Suppressor macrophage treated with lipopolysaccharide for 4 hours (primary cell): ENCODE measurements around the gene NLGN4Y.

Experiments
- DNase-seq: peaks from one replicate; pipeline ENCODE4 v3.0.0-alpha.2; 2020

Gene NLGN4Y

DNA sequence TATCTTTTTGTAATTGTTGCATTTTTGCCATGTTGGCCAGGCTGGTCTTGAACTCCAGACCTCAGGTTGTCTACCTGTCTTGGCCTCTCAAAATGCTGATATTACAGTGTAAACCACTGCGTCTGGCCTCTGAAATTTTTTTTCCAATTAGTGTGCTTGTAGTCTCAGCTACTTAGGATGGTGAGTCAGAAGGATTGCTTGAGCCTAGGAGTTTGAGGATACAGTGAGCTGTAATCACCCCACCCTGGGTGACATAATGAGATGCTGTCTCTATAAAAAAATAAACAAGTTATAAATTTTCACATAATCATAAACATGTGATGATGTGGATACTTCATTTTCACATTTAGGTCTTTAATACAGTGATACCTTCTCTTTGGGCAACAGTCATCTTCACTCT is 154.9 kb downstream of the NLGN4Y start:
- DNase-seq = no peak

DNA sequence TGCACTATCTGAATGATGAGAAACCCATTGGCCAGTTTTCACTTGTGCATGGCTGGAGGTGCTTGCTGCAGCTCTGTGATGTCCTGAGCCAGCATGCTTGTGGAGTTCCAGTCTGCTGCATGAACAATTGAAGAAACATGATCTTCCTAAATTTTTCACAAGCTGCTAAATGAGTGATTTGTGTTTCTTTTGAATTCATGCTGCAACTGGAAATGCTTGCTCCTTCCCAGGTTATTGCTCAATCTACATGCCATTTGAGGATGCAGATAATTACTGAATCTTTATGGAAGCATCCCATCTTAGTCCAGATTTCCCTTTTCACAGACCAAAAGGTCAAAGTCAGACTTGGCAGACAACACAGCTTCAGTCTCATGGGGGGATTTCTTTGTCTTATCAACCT is 170.2 kb downstream of the NLGN4Y start:
- no peak for DNase-seq

DNA sequence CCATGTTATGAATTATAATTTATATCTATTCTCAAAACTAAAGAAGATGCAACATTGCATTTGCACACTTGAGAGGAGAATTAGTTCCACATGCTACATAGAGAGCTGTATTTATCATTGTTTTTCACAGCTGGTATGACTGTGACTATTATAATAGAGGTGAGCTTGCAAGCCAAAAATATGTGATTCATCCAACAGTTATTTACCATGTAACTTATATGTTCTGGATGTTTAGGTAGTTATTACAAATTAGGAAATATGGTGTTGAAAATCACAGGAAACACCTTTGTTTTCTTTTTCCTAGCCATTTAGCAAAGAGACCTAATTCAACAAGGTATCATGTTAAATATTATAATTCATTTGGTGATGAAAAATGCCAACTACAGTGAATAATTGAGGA is 183.8 kb downstream of the NLGN4Y start:
- DNase-seq = no peak

DNA sequence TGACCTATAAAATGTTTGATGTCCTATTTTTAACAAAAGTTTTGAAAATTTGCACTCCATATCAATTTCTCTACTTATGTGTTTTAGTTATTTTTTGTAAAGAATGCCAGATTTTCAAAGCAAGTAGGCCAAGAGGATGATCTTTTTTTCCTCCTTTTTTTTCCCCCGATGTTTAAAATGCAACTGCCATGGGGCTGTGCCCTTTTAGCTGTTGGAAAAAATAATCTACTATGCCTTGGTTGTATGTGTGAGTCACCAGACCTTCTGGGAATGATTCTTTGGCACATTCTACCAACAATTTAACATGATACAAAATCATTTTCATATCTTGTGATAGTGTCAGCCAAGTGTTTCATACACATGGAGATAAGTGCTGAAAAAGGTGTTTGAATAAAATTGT is 217.3 kb downstream of the NLGN4Y start:
- DNase-seq = no peak

DNA sequence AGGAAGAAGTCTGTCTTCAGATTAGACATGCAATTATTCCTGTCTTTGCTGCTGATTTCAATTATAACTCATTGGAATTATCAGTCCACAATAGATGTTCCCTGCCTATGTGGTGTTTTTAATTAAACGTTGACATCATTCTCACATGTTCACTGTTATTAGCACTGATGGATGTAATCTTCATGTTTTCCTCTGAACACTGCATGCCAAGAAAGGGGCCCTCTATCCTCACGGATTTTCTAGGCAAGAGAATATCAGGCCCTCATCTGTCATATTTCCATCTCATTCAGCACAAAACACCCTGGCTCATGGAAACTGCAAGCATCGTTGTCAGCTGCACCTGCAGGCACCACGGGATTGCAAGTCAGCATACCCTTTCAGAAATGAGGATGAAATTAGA is 224.0 kb downstream of the NLGN4Y start:
- DNase-seq = no peak

DNA sequence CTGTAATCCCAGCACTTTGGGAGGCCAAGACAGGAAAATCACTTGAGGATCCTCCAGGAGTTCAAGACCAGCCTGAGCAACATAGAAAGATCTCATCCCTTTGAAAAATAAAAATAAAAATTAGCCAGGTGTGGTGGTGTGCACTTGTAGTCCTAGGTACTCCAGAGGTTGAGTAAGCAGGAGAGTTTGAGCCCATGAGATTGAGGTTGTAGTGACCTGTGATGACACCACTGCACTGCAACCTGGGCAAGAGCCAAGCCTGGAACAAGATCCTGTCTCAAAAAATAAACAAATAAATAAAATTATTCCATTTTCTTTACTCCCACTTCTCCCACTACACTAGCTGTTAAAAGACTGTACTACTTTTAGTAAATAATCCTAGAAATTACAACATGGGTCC is 231.2 kb downstream of the NLGN4Y start:
- no peak for DNase-seq

DNA sequence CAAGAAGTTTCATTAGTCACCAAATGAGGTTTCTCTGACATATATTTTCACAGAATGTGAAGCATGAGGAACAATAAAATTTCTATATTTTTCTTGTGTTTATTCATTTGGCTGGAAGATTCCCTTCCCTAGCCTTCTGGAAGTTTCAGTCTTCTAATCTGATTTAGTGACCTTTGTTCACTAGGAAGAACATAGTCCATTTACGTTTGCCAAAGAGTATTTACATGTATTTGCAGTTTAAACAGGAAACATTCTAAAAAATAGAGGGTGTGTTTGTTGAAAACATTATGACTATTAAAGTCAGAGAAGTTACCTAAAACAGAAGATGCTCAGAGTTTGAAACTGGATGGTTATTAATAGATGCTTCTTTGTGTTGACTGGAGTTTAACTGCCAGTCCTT is 238.6 kb downstream of the NLGN4Y start:
- no peak for DNase-seq

DNA sequence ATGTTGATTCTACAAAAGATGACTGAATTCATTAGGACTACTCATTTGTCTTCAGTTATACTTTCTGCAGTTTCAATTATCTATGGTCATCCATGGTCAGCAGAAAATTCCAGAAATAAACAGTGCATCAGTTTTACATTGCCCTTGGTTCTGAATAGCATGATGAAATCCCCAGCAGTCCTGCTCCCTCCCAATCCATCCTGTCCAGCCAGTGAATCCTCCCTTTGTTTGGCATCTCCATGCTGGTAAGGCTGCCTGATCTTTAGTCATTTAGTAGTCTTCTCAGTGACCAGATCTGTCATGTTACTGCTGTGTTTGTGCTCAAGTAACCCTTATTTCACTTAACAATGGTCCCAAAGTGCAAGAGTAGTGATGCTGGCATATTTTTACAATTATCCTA is 239.3 kb downstream of the NLGN4Y start:
- no peak for DNase-seq

DNA sequence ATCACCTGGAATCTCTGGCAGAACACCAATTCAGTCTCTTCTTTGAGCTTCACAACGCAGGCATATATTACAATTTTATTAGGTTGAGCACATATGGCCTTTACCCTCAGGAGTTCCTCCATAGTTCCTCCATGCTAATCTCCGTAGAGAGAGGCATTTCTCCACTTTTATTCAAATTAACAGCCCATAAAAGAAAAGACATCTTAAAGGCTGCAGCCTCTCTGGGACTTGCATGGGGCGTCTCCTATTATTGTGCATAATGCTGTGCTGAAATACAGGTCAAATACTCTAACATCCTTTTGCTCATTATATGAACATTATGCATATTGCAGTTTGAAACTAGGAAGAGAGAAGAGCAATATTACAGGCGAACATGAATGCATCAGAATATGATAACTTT is 253.9 kb downstream of the NLGN4Y start:
- DNase-seq = no peak

DNA sequence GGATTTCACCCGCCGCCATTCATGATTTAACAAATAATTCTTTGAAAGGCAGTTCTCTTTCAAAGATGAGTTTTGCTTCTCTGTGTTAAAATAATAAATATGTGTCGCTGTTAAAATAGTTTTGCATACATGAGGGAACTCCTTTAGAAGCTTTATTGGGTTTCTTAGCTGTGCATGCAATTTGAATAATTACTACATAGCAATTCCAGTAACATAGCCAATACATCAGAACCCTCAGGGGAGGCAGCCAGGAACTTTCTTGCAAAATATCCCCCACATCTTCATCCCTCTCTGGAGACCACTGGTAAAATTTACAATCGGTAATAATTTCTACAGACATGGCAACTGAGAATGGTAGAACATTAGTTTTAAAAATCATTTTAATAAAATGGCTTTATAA is 268.8 kb downstream of the NLGN4Y start:
- no peak for DNase-seq

DNA sequence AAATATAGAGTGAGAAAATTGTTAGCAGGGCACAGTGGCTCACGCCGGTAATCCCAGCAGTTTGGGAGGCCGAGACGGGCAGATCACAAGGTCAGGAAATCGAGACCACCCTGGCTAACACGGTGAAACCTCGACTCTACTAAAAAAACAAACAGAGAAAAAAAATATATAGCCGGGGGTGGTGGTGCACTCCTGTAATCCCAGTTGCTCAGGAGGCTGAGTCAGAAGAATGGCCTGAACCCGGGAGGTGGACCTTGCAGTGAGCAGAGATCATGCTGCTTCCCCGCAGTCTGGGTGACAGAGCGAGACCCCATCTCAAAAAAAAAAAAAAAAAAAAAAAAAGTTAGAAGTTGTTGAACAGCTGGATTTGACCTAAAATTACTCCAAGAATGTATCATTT is 269.3 kb downstream of the NLGN4Y start:
- no peak for DNase-seq

DNA sequence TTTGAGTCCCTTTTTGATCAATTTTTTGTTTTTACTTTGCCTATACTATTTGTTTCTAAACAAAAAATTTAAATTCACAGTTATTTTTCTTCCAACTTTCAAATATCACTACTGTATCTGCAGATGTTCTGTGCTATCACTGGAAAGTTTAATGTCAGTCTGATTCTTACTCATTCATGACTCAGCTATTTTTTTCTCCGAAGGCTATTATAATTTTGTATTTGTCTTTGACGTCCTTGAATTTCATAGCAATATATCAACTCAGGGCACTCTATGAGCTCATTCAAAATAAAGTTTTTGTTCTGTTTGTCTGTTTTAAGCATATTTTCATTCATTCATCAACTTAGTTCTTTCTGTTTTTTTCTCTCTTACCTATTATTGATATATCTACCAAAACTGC is 273.7 kb downstream of the NLGN4Y start:
- DNase-seq = no peak

DNA sequence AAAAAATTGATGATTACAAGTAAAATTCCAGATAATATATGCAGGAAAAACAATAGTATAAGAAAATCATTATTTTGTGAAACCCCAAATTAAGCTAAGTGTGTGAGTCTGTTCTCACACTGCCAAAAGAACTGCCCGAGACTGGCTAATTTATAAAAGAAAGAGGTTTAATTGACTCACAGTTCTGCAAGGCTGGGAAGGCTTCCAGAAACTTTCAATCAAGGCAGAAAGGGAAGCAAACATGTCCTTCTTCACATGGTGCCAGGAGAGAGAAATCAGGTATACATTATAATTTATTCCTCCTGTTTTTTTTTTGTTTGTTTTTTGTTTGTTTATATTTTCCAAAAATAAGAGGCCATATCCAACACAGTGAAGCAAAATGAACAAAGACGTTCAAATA is 276.8 kb downstream of the NLGN4Y start:
- no peak for DNase-seq

DNA sequence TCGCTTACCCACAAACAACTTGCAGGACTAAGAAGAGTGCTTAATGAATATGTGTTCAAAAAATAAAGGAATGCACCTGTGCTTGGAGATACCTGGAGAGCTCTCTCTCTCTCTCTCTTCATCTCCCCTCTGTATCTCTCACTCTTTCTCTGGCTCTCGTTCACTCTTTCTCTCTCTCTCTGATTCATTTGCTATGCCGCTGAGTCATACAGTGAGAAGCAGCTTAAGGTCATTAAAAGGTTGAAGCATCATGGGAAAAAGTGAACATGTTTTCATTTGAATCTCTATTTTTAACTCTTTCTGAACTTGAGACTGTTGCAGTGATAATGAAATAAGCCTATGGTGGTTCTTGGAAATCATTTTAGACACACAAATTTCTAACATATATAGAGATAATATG is 277.8 kb downstream of the NLGN4Y start:
- no peak for DNase-seq

DNA sequence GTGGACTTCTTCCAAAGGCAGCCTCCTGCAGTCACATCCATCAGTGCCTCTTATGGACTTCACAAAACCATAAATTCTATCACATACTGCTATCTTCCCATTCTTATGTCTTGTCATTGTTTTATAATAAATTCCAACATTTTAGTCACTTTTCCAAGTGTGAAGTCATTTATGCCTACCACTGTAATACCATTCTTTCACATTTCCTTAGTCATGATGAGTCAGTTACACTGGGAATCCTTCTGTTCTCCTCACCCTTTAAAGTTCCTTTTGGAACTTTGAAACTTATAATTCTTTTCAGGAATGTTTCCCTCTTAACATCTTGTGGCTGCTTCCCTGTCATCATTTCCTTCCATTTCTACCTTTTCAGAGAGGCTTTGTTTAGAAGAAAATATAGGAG is 279.7 kb downstream of the NLGN4Y start:
- DNase-seq = no peak

DNA sequence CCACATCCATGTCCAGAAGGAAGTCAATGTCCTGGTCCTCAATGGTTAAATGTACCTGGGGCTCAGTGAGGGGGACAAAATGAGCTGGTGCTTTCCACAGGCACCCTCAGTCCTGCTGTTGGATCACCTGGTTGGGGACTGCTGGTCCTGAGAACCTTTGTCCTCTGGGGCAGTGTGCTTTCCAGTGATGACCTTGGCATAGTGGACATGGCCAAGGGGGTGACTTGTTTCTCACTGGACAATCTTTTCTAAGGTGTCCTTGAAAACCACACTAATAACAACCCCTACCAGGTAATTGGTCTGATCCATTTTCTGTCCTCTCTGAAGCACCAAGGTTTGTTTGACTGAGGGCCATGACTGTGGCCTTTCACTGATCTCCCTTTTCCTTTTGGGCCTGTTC is 294.1 kb downstream of the NLGN4Y start:
- DNase-seq = no peak

DNA sequence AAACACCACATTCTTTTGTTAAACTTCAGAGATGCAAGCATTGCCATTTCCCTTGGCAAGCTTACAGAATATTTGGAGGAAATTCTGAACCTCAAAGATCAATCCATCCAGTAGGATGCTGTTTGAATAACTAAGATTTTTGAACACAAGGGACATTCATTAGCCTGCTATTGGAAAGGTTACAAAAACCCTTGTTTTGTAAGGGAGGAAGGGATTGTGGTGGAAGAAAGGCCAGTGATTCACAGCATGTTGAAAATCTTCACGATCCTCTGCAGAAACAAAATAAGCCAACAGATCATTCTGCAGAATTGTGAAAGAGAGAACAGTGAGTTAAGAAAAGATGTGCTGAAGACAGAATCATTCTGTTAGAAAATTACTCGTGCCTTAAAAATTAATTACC is 297.9 kb downstream of the NLGN4Y start:
- DNase-seq = no peak

DNA sequence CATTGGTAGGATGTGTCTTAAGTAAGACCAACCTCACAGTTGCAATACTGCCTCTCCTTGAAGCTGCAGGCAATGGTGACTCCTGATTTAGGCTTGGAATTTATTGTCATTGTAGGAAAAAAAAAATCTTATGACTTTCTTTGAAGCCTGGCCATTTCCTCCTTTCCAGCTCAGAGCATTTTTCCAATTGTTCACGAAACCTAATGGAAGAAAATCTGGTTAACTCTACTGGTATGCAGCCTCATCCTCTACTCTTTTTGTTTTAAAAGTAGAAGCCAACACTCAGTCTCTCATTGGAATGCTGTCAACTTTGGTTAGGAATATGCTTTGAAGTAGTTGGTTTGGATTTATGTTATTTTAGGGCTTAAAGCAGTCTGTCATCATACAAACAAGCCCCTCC is 298.6 kb downstream of the NLGN4Y start:
- no peak for DNase-seq

DNA sequence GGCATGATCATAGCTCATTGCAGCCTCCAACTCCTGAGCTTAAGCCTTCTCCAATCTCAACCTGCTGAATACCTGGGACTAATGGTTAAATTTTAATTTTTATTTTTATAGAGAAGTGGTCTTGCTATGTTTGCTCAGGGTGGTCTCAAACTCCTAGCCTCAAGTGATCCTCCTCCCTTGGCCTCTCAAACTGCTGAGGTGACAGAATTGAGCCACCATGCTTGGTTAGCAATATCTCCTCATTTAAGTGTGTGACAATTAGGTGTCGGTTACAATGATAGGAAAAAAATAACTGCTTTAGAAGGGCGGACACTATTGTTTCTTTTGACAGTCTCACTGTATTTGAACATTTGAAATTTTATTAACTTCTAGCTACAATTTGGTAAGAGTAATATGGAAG is 300.3 kb downstream of the NLGN4Y start:
- DNase-seq = no peak

DNA sequence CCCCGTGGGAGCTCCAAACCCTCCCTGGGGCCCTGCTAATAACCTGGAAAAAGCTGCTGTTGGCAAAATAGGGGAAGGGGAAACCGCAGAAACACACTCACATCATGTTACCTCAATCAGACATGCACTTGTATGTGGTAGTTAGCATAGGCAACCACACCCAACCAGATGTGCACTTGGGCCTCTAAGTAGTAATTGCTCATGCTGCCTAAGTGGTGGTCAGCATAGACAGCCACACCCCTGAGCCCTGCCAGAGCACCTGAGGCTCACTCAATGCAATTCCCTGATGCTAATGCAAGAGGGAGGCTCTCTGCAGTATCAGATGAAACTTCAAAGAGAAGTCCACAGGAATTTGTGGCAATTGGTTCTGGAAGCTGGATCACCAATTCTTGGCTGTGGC is 301.4 kb downstream of the NLGN4Y start:
- no peak for DNase-seq

DNA sequence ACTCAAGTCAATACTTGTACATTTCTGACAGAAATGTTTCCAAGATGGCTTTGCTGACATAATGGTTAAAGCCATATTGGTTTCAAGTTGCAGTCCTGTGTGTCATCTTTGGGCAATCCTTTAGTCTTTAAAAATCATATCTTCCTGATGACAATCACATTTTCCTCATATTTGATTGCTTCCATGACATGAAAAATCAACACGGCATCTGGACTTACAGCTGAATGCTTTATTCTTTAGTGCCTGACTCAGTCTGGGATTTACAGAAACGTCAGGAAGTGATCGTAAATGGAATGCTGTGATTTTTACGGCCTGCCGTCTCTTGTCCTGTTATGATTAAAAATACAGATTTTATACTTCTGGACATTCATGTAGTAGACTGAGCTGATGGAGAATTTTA is 304.2 kb downstream of the NLGN4Y start:
- no peak for DNase-seq

DNA sequence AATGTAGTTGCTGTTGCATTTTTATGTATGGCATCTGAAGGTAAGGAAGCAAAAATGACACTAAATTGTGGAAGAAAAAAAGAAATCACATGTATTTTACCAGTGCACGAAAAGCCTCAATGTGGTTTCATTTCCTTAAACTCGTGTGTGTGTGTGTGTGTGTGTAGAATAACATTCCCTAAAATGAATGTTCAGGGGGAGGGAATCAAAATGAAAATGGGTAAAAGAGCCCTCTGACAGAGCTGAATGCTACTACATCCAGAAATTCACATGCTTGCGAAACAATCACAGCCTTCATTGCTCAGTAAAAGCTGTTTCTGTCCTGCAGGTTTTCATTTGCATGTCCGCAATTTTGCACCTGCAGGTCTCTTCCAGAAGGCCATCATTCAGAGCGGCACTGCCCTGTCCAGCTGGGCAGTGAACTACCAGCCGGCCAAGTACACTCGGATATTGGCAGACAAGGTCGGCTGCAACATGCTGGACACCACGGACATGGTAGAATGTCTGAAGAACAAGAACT is 305.1 kb downstream of the NLGN4Y start:
- DNase-seq = no peak

DNA sequence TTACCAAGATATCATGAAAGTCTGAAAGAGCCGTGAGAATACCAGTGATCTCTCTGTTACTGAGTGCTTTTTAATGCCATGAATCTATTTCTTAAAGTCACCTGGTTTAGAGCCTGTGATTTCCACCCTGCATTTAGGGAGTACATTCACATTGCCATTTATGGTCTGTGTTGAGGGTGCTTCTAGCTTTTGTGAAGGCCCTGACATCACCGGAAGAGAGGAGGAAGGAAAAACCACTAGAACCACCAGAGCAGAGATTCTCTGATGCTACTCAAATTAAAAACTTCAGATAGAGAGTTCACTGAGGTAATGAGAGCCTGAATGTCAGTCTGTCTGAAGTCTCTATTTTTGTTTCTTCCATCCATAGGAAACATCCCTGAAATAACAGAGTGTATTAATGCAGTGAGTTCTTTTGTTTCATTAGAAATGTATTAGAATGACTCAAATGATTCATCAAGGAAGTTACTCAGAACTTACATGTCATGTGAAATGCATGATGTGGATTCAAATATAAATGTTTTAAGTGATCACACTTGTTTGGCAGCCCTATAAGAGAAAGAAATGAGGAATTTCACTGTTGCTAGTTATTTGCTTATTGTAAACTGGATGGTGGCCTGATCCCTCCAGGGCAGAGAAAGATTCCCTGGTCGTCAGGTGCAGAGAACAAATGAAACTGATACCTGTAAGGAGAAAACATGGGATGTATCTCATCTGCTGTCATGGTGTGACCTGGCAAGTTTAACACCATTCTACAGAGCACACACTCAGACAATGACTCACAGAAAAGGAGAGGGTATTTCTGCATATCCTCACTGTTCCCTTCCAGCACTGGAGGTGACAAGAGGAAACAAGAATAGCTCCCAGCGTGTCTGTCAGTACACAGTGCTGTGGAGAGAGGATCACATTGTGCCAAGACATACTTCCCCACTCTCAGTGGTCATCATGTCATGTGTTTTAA is 310.1 kb downstream of the NLGN4Y start:
- DNase-seq = no peak

DNA sequence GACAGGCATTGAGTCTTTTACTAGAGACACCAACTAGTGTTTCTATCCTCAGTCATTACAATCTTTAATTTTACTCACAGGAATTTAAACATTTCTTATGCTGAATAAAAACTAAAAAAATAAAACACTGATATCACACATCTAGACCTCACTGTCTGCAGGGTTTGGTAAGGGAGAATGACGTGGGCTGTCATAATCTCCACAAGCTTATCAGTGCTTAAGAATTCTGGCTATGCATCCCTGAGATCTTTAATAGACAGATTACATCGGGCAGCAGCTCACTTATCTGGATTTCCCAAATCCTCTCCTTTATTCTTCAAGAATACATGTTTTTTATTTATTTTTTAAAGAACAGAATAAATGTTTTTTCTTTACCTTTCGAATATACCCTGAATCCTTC is 313.1 kb downstream of the NLGN4Y start:
- DNase-seq = no peak

DNA sequence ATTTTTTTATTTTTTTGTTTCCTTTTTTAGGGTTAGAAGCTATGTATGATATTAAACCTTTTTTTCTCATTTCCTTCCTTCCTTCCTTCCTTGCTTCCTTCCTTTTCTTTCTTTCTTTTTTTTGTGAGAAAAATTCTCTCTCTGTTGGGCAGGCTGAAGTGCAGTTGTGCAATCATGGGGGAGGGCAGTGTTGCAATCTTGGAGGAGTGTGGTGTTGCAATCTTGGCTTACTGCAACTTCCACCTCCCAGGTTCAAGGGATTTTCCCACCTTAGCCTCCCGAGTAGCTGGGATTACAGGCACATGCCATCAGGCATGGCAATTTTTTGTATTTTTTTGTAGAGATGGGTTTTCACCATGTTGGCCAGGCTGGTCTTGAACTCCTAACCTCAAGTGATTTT is 326.4 kb downstream of the NLGN4Y start:
- no peak for DNase-seq
